RWPE2 (cell line): ENCODE measurements around the gene DDX3X.
A peak's percentile ranks its signal among the peaks of the same experiment; 100 is the strongest.

Experiments
- ATAC-seq: fragments of 200-7000 bp; cut with Tn5 transposase; 3 replicates; pipeline ENCODE4 v1.9.1; 2021; ENCODE audit warnings: low read depth
- DNase-seq: peaks from one replicate; pipeline ENCODE4 v3.0.0-alpha.2; 2020; ENCODE audit warnings: low spot score
- H3K27ac ChIP-seq: fragments of 450-650 bp; 2 replicates; pipeline ENCODE4 v1.5.1; 2017; ENCODE audit warnings: mild to moderate bottlenecking; ENCODE audit not compliant: poor library complexity, severe bottlenecking
- H3K27me3 ChIP-seq: fragments of 250-450 bp; sonication (Bioruptor Pico); 2 replicates; pipeline ENCODE4 v1.5.1; 2021; ENCODE audit warnings: mild to moderate bottlenecking, moderate library complexity; ENCODE audit not compliant: insufficient read depth, poor library complexity, severe bottlenecking
- H3K36me3 ChIP-seq: fragments of 250-450 bp; sonication (Bioruptor Pico); 2 replicates; pipeline ENCODE4 v1.5.1; 2020; ENCODE audit warnings: low read depth, mild to moderate bottlenecking, moderate library complexity
- H3K4me1 ChIP-seq: fragments of 250-450 bp; sonication (Bioruptor Pico); 2 replicates; pipeline ENCODE4 v1.5.1; 2021; ENCODE audit warnings: mild to moderate bottlenecking, moderate library complexity; ENCODE audit not compliant: insufficient read depth, poor library complexity, severe bottlenecking
- H3K4me3 ChIP-seq: fragments of 250-450 bp; sonication (Bioruptor Pico); 2 replicates; pipeline ENCODE4 v1.5.1; 2021; ENCODE audit warnings: mild to moderate bottlenecking, moderate library complexity; ENCODE audit not compliant: severe bottlenecking
- H3K9me3 ChIP-seq: fragments of 250-450 bp; sonication (Bioruptor Pico); 2 replicates; pipeline ENCODE4 v1.5.1; 2021; ENCODE audit warnings: mild to moderate bottlenecking, moderate library complexity; ENCODE audit not compliant: severe bottlenecking
- CTCF ChIP-seq: fragments of 450-650 bp; IDR thresholded peaks from one replicate; pipeline ENCODE4 v1.5.1; 2017; ENCODE audit warnings: mild to moderate bottlenecking, moderate library complexity; ENCODE audit not compliant: poor library complexity, severe bottlenecking

Gene DDX3X

DNA sequence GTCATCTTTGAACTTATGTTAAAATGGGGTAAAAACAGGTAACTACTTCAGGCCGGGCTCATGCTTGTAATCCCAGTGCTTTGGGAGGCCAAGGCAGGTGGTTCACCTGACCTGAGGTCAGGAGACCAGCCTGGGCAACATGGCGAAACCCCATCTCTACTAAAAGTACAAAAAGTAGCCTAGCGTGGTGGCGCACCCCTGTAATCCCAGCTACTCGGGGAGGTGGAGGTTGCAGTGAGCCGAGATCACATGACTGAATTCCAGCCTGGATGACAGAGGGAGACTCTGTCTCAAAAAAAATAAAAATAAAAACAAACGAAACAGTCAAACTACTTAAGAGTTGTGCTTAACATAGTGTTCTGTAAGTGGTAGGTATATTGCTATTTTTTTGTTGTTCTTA is 2.5 kb downstream of the DDX3X start:
- Histone ChIP-seq H3K4me1 (peaks cover 6% of the 10 kb centered on the region), H3K27me3 (no peaks in the 10 kb centered on the region), H3K36me3 (peaks cover 58% of the 10 kb centered on the region), H3K9me3 (no peaks in the 10 kb centered on the region), H3K27ac (no peak overlapping the region), H3K4me3 (peak overlapping the region; percentile 81)
- DNase-seq (no peak), ATAC-seq (no peak)
- TF ChIP-seq CTCF: no peak

GRCh38 chrX:41337140-41337539 is 3.2 kb downstream of the DDX3X start:
- H3K9me3 ChIP-seq: no peaks in the 10 kb centered on the region
- peak overlapping the region; percentile 81 for H3K4me3 ChIP-seq
- DNase-seq (no peak), ATAC-seq (no peak)
- peaks cover 6% of the 10 kb centered on the region for H3K4me1 ChIP-seq
- no peak for TF ChIP-seq CTCF
- peaks cover 65% of the 10 kb centered on the region for H3K36me3 ChIP-seq
- no peaks in the 10 kb centered on the region for H3K27me3 ChIP-seq
- H3K27ac ChIP-seq: no peak overlapping the region

- ATAC-seq: no peak
- Histone ChIP-seq H3K36me3 (peaks cover 78% of the 10 kb centered on the region), H3K27ac (no peak overlapping the region), H3K4me1 (peaks cover 6% of the 10 kb centered on the region), H3K27me3 (no peaks in the 10 kb centered on the region), H3K4me3 (no peak overlapping the region), H3K9me3 (no peaks in the 10 kb centered on the region)
- no peak for TF ChIP-seq CTCF
- no peak for DNase-seq
Measured at GRCh38 chrX:41338436-41338835, 4.5 kb downstream of the DDX3X start.

- H3K4me3 ChIP-seq: no peak overlapping the region
Measured at GRCh38 chrX:41339148-41339547, 5.2 kb downstream of the DDX3X start.

GRCh38 chrX:41344053-41344452 is 10.1 kb downstream of the DDX3X start:
- no peak overlapping the region for H3K27ac ChIP-seq
- no peak overlapping the region for H3K4me3 ChIP-seq
- no peaks in the 10 kb centered on the region for H3K4me1 ChIP-seq
- no peaks in the 10 kb centered on the region for H3K27me3 ChIP-seq
- no peak for DNase-seq
- no peak for ATAC-seq
- TF ChIP-seq CTCF: no peak
- H3K9me3 ChIP-seq: no peaks in the 10 kb centered on the region
- peaks cover 93% of the 10 kb centered on the region for H3K36me3 ChIP-seq

More at GRCh38 chrX:41339148-41339547, 5.2 kb downstream of the DDX3X start:
- no peak for ATAC-seq
- no peaks in the 10 kb centered on the region for H3K27me3 ChIP-seq
- H3K36me3 ChIP-seq: peaks cover 85% of the 10 kb centered on the region
- no peak overlapping the region for H3K27ac ChIP-seq
- H3K4me1 ChIP-seq: peaks cover 6% of the 10 kb centered on the region
- DNase-seq: no peak
- TF ChIP-seq CTCF: no peak
- no peaks in the 10 kb centered on the region for H3K9me3 ChIP-seq
